GM21360 (cell line): Measurements from ENCODE around the gene PIAS3.
"Not testable (repeated sequence)": the region's sequence is repeated elsewhere in the genome, so short reads cannot be mapped to it uniquely, and the experiment has no call there.

ENCODE experiments used
- ATAC-seq: cut with Tn5 transposase; IDR thresholded peaks from one replicate; pipeline ENCODE4 v1.9.1; 2021; ENCODE audit warnings: mild to moderate bottlenecking, moderate library complexity; ENCODE audit not compliant: unreplicated experiment

The PIAS3 gene

GRCh38 chr1:145826030-145826429 is 32.9 kb downstream of the PIAS3 start:
- ATAC-seq = no peak

GRCh38 chr1:145824499-145824842 is 34.4 kb downstream of the PIAS3 start:
- no peak for ATAC-seq

GRCh38 chr1:145823565-145824498 is 35.0 kb downstream of the PIAS3 start, which contains the start of the genes POLR3C and RNF115:
Gene POLR3C, plus strand, starts transcription at chr1:145824200. Its CDS starts 1,577 bp downstream, at chr1:145825777.
Gene RNF115, minus strand, starts transcription at chr1:145824095. Its CDS starts 222 bp downstream, at chr1:145823873.
- ATAC-seq = peak; percentile 87

- ATAC-seq = not testable (repeated sequence)
These were observed 36.0 kb downstream of the PIAS3 start for GRCh38 chr1:145822779-145823331.

- not testable (repeated sequence) for ATAC-seq
These were observed 40.8 kb downstream of the PIAS3 start for GRCh38 chr1:145818095-145818494.

- ATAC-seq = not testable (repeated sequence)
These were observed 45.7 kb downstream of the PIAS3 start for GRCh38 chr1:145812977-145813810.

- ATAC-seq = no peak
These were observed 52.0 kb downstream of the PIAS3 start for GRCh38 chr1:145806844-145807243.

- no peak for ATAC-seq
These were observed 52.5 kb downstream of the PIAS3 start for GRCh38 chr1:145806408-145806807.

GRCh38 chr1:145805057-145805456 is 53.8 kb downstream of the PIAS3 start:
- no peak for ATAC-seq

GRCh38 chr1:145804235-145805045 is 54.4 kb downstream of the PIAS3 start:
- no peak for ATAC-seq

- no peak for ATAC-seq
These were observed 59.1 kb downstream of the PIAS3 start for GRCh38 chr1:145799806-145800205.
